Osteocyte (in vitro differentiated cells): ENCODE measurements around the gene RAC2. TPM values are rescaled to one million over a fixed set of nuclear protein-coding genes. Genes with fewer than 3 reads are reported as not detected.

Experiments
- DNase-seq: peaks from one replicate; pipeline ENCODE4 v3.0.0; 2021; ENCODE audit warnings: mixed read lengths; ENCODE audit not compliant: unreplicated experiment; ENCODE audit errors: extremely low spot score
- H3K27ac Mint-ChIP-seq: one replicate; pipeline ENCODE4 v1.8.0; 2021; ENCODE audit warnings: mild to moderate bottlenecking, mixed read lengths; ENCODE audit not compliant: unreplicated experiment
- H3K27me3 Mint-ChIP-seq: one replicate; pipeline ENCODE4 v1.8.0; 2021; ENCODE audit warnings: mixed read lengths; ENCODE audit not compliant: unreplicated experiment
- H3K36me3 Mint-ChIP-seq: one replicate; pipeline ENCODE4 v1.8.0; 2021; ENCODE audit warnings: mixed read lengths; ENCODE audit not compliant: unreplicated experiment
- H3K4me1 Mint-ChIP-seq: one replicate; pipeline ENCODE4 v1.8.0; 2021; ENCODE audit warnings: mixed read lengths; ENCODE audit not compliant: unreplicated experiment
- H3K4me3 Mint-ChIP-seq: one replicate; pipeline ENCODE4 v1.8.0; 2021; ENCODE audit warnings: mild to moderate bottlenecking, moderate library complexity, mixed read lengths; ENCODE audit not compliant: unreplicated experiment
- H3K9me3 Mint-ChIP-seq: one replicate; pipeline ENCODE4 v1.8.0; 2021; ENCODE audit warnings: mixed read lengths; ENCODE audit not compliant: unreplicated experiment
- CTCF ChIP-seq: fragments of 200-600 bp; sonication (generic); IDR thresholded peaks from 2 replicates; pipeline ENCODE4 v1.5.0; 2021; ENCODE audit warnings: antibody characterized with exemption, mild to moderate bottlenecking, moderate library complexity
- total RNA-seq: library from RNA; stranded (reverse); gene quantifications from 2 replicates; pipeline ENCODE4 v1.2.1, GENCODE V29; 2021

The RAC2 gene
- total RNA-seq, 1 donor from 2014 or later = not detected

- TF ChIP-seq CTCF = no peak
- Mint-ChIP-seq H3K27me3 (peaks cover 29% of the 10 kb centered on the region), H3K4me1 (peaks cover 10% of the 10 kb centered on the region), H3K36me3 (no peaks in the 10 kb centered on the region), H3K9me3 (peaks cover 5% of the 10 kb centered on the region), H3K4me3 (no peak overlapping the region), H3K27ac (no peak overlapping the region)
- no peak for DNase-seq
Observed at GRCh38 chr22:37260155-37260795, 16.2 kb upstream of the RAC2 start.

GRCh38 chr22:37259540-37260029 lies 15.5 kb upstream of the RAC2 start:
- Mint-ChIP-seq H3K36me3 (no peaks in the 10 kb centered on the region), H3K4me3 (peak overlapping the region; percentile 11), H3K9me3 (peaks cover 2% of the 10 kb centered on the region), H3K4me1 (peaks cover 11% of the 10 kb centered on the region), H3K27ac (no peak overlapping the region), H3K27me3 (peaks cover 33% of the 10 kb centered on the region)
- DNase-seq = no peak
- TF ChIP-seq CTCF = peak; percentile 66

GRCh38 chr22:37258753-37259401 lies 14.8 kb upstream of the RAC2 start:
- TF ChIP-seq CTCF = no peak
- no peaks in the 10 kb centered on the region for H3K9me3 Mint-ChIP-seq
- H3K27ac Mint-ChIP-seq = no peak overlapping the region
- H3K4me3 Mint-ChIP-seq = no peak overlapping the region
- peaks cover 33% of the 10 kb centered on the region for H3K27me3 Mint-ChIP-seq
- no peak for DNase-seq
- H3K36me3 Mint-ChIP-seq = no peaks in the 10 kb centered on the region
- H3K4me1 Mint-ChIP-seq = peaks cover 14% of the 10 kb centered on the region

- TF ChIP-seq CTCF = no peak
- Mint-ChIP-seq H3K4me1 (peaks cover 14% of the 10 kb centered on the region), H3K9me3 (no peaks in the 10 kb centered on the region), H3K36me3 (no peaks in the 10 kb centered on the region), H3K4me3 (no peak overlapping the region), H3K27me3 (peaks cover 37% of the 10 kb centered on the region), H3K27ac (no peak overlapping the region)
- no peak for DNase-seq
Observed at GRCh38 chr22:37258005-37258752, 14.1 kb upstream of the RAC2 start.
